HL-60 (cell line): ENCODE results near the gene TUBG2.

ENCODE experiments used
- DNase-seq, 2 experiments: peaks; one replicate each; pipeline ENCODE4 v3.0.0-alpha.2; 2010 to 2020; ENCODE audit warnings: low read depth in 1 of 2, low spot score in 1 of 2
- H3K27ac ChIP-seq: fragments of 250-450 bp; sonication (Bioruptor Pico); replicated peaks from 2 replicates; pipeline ENCODE4 v1.5.1; 2020; ENCODE audit warnings: mild to moderate bottlenecking, moderate library complexity
- H3K27me3 ChIP-seq: fragments of 250-450 bp; sonication (Bioruptor Pico); 2 replicates; pipeline ENCODE4 v1.5.1; 2021; ENCODE audit warnings: mild to moderate bottlenecking, moderate library complexity; ENCODE audit not compliant: insufficient read depth, poor library complexity, severe bottlenecking
- H3K4me3 ChIP-seq: replicated peaks from 2 replicates; pipeline ENCODE4 v1.5.1; 2011; ENCODE audit warnings: mild to moderate bottlenecking, control low read depth, low read length; ENCODE audit not compliant: insufficient read depth
- GABPA ChIP-seq: IDR thresholded peaks from 2 replicates; pipeline ENCODE4 v1.6.1; 2012; ENCODE audit warnings: low read depth
- POLR2AphosphoS5 ChIP-seq: IDR thresholded peaks from 2 replicates; pipeline ENCODE4 v1.6.1; 2012; ENCODE audit warnings: low read depth
- SPI1 ChIP-seq: IDR thresholded peaks from 2 replicates; pipeline ENCODE4 v1.6.1; 2012; ENCODE audit warnings: low read depth, mild to moderate bottlenecking, borderline replicate concordance
- TF ChIP-seq, protein P1 (sequence below): IDR thresholded peaks from 2 replicates; pipeline ENCODE4 v1.6.1; 2012; ENCODE audit warnings: low read depth; ENCODE audit not compliant: insufficient replicate concordance
- TF ChIP-seq, protein P2 (sequence below): IDR thresholded peaks from one replicate; pipeline ENCODE4 v1.5.1; 2011; ENCODE audit warnings: low read length, control low read depth, inconsistent platforms; ENCODE audit not compliant: insufficient read depth

TUBG2 gene

DNA sequence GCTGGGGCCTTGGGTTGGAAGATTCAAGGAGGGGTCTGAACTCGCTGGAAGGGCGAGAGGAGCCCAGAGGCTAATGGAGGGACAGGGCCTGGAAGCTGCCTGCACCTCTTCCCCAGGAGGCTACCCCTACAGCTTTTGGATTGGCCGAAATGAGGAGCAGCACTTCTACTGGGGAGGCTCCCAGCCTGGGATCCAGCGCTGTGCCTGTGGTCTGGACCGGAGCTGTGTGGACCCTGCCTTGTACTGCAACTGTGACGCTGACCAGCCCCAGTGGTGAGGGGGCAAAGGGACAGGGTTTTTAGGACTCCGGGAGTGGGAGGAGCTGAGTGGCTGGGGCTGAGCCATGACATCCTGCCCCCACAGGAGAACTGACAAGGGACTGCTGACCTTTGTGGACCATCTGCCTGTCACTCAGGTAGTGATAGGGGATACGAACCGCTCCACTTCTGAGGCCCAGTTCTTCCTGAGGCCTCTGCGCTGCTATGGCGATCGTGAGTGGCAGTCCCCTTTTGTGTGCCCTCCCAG lies 32.0 kb downstream of the TUBG2 start:
- no peak for DNase-seq
- Histone ChIP-seq H3K27me3 (no peaks in the 10 kb centered on the region), H3K4me3 (no peak overlapping the region), H3K27ac (no peak overlapping the region)
- TF ChIP-seq, protein P1, sequence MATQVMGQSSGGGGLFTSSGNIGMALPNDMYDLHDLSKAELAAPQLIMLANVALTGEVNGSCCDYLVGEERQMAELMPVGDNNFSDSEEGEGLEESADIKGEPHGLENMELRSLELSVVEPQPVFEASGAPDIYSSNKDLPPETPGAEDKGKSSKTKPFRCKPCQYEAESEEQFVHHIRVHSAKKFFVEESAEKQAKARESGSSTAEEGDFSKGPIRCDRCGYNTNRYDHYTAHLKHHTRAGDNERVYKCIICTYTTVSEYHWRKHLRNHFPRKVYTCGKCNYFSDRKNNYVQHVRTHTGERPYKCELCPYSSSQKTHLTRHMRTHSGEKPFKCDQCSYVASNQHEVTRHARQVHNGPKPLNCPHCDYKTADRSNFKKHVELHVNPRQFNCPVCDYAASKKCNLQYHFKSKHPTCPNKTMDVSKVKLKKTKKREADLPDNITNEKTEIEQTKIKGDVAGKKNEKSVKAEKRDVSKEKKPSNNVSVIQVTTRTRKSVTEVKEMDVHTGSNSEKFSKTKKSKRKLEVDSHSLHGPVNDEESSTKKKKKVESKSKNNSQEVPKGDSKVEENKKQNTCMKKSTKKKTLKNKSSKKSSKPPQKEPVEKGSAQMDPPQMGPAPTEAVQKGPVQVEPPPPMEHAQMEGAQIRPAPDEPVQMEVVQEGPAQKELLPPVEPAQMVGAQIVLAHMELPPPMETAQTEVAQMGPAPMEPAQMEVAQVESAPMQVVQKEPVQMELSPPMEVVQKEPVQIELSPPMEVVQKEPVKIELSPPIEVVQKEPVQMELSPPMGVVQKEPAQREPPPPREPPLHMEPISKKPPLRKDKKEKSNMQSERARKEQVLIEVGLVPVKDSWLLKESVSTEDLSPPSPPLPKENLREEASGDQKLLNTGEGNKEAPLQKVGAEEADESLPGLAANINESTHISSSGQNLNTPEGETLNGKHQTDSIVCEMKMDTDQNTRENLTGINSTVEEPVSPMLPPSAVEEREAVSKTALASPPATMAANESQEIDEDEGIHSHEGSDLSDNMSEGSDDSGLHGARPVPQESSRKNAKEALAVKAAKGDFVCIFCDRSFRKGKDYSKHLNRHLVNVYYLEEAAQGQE = no peak
- no peak for TF ChIP-seq POLR2AphosphoS5
- TF ChIP-seq GABPA = no peak

DNA sequence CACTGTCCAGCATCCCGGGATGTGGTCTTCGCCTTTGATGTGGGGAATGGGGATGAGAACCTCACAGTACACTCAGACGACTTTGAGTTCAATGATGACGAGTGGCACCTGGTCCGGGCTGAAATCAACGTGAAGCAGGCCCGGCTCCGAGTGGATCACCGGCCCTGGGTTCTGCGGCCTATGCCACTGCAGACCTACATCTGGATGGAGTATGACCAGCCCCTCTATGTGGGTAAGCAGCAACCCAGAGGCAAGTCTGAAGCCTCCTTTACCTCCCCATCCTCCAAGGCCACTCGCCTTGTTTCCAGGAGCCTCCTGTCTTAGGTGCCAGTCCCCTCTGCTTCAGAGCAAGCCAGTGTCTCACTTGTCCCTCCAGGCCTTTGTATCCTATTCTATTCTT lies 33.4 kb downstream of the TUBG2 start:
- TF ChIP-seq GABPA = no peak
- TF ChIP-seq SPI1 = no peak
- TF ChIP-seq POLR2AphosphoS5 = no peak
- TF ChIP-seq, protein P2, sequence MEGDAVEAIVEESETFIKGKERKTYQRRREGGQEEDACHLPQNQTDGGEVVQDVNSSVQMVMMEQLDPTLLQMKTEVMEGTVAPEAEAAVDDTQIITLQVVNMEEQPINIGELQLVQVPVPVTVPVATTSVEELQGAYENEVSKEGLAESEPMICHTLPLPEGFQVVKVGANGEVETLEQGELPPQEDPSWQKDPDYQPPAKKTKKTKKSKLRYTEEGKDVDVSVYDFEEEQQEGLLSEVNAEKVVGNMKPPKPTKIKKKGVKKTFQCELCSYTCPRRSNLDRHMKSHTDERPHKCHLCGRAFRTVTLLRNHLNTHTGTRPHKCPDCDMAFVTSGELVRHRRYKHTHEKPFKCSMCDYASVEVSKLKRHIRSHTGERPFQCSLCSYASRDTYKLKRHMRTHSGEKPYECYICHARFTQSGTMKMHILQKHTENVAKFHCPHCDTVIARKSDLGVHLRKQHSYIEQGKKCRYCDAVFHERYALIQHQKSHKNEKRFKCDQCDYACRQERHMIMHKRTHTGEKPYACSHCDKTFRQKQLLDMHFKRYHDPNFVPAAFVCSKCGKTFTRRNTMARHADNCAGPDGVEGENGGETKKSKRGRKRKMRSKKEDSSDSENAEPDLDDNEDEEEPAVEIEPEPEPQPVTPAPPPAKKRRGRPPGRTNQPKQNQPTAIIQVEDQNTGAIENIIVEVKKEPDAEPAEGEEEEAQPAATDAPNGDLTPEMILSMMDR = no peak
- TF ChIP-seq, protein P1 = no peak
- Histone ChIP-seq H3K4me3 (no peak overlapping the region), H3K27me3 (no peaks in the 10 kb centered on the region), H3K27ac (no peak overlapping the region)
- DNase-seq = no peak

DNA sequence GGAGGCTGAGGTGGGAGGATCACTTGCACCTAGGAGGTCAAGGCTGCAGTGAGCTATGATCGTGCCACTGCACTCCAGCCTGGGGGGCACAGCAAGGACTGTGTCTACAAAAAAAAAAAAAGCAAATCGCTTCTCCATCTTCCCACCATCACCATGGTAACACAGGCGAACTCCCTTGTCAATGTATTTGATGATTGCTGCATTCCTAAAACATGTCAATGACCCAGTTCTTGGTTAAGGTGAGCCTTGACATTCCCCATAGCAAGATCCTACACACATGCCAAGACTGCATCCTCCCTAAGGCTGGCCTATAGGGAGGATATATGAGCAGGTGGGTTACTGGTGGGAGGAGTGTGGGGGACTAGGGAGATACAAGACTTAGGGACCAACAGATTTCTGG lies 35.4 kb downstream of the TUBG2 start:
- Histone ChIP-seq H3K27ac (no peak overlapping the region), H3K27me3 (no peaks in the 10 kb centered on the region), H3K4me3 (no peak overlapping the region)
- TF ChIP-seq, protein P2 = no peak
- TF ChIP-seq GABPA (no peak), POLR2AphosphoS5 (no peak), SPI1 (no peak)
- TF ChIP-seq, protein P1 = no peak
- no peak for DNase-seq
